Adrenal gland (tissue), 12 donors: Measurements from ENCODE around the gene C17orf50. TPM values are rescaled to one million over a fixed set of nuclear protein-coding genes. Genes with fewer than 3 reads are reported as not detected.

Experiments
- DNase-seq, 7 donors: peaks; one replicate each; pipeline ENCODE4 v3.0.0-alpha.2; 2019 to 2020
- H3K27ac ChIP-seq, 5 donors: fragments of 200-600 bp; sonication (generic) in 4 of 5; 1 replicate in 3 of 5; 2 replicates in 2 of 5; pipeline versions ENCODE4 v1.5.1 to v1.8.0; 2016 to 2020; ENCODE audit warnings: mild to moderate bottlenecking in 1 of 5
- H3K27me3 ChIP-seq: fragments of 200-600 bp; 2 replicates; pipeline ENCODE4 v1.8.0; 2021
- H3K36me3 ChIP-seq, 2 donors: fragments of 200-600 bp; replicated peaks in 1 of 2; 1 replicate in 1 of 2; 2 replicates in 1 of 2; pipeline versions ENCODE4 v1.5.1 to v1.8.0; 2018 to 2022
- H3K4me1 ChIP-seq, 2 donors: fragments of 200-600 bp; replicated peaks in 1 of 2; 1 replicate in 1 of 2; 2 replicates in 1 of 2; pipeline versions ENCODE4 v1.5.1 to v1.8.0; 2018 to 2021
- H3K4me3 ChIP-seq, 4 donors: fragments of 200-600 bp; sonication (generic) in 3 of 4; one replicate each; pipeline ENCODE4 v1.5.1; 2016 to 2018
- H3K9me3 ChIP-seq, 3 donors: fragments of 200-600 bp; sonication (generic) in 1 of 3; replicated peaks in 1 of 3; 1 replicate in 2 of 3; 2 replicates in 1 of 3; pipeline versions ENCODE4 v1.5.1 to v1.8.0; 2016 to 2021
- POLR2A ChIP-seq, 2 donors: fragments of 450-650 bp; IDR thresholded peaks; one replicate each; pipeline ENCODE4 v1.6.1; 2017; ENCODE audit warnings: antibody characterized with exemption in 2 of 2, mild to moderate bottlenecking in 2 of 2, moderate library complexity in 1 of 2
- WGBS, 4 donors: extraction: QIAGEN DNeasy Blood & Tissue Kit in 2 of 4; methylation state at CpG; one replicate each; pipeline versions ENCODE4 v1.1.5 to v1.1.7; 2013 to 2017; 5-methylcytosine and 5-hydroxymethylcytosine counted together
- intact Hi-C, 2 donors: fragments of 100-400 bp; cut with DNase I; formaldehyde crosslinking; loops; one replicate each; pipeline versions ENCODE4 v1.14.1 to v1.15.0; 2022 to 2023
- polyA plus RNA-seq, 3 donors: library from polyadenylated mRNA; stranded (reverse); fragments of 200-250 nt in 2 of 3; fragments of 350-450 nt in 1 of 3; fragmentation: Illumina TruSeq in 1 of 3; extraction: RNeasy Lipid Tissue Mini Kit (QIAGEN cat#74804) in 1 of 3; gene quantifications; one replicate each; pipeline ENCODE4 v1.2.3, GENCODE V29; 2013 to 2014
- total RNA-seq, 9 donors: library from RNA; depleted of rRNA in 4 of 9; stranded (reverse); fragments of >200 nt in 4 of 9; fragments of 120-200 nt in 1 of 9; fragmentation: NEBNext Ultra II Directional in 1 of 9; extraction: Animal tissue kit (Norgen Biotek cat#: 25700) in 1 of 9; gene quantifications; one replicate each; pipeline versions ENCODE4 v1.1.0 to v1.2.4, GENCODE V29; 2013 to 2023
- TF ChIP-seq, protein P1 (sequence below), 6 experiments: fragments of 450-650 bp in 4 of 6; fragments of 200-600 bp in 2 of 6; sonication (generic) in 1 of 6; IDR thresholded peaks; 1 replicate in 5 of 6; 2 replicates in 1 of 6; pipeline versions ENCODE4 v1.5.1 to v1.8.0; 2016 to 2021; ENCODE audit warnings: antibody characterized with exemption in 6 of 6, mild to moderate bottlenecking in 2 of 6, moderate library complexity in 1 of 6
- donor health status: healthy with polysubstance abuse.
- donor health status: Bipolar disorder and iron deficiency.
- donor health status: DM: yes; HTN: yes; CAD: no.
- donor health status: DM: no; HTN: no; CAD: no.
- donor health status: DM: no; HTN: no; CAD: no.
- donor health status: DM: yes; HTN: yes; CAD: no.

C17orf50 gene
- total and polyA plus RNA-seq, 12 donors, result 0.07 to 0.83 (median 0.18) TPM; not detected in 8

DNA sequence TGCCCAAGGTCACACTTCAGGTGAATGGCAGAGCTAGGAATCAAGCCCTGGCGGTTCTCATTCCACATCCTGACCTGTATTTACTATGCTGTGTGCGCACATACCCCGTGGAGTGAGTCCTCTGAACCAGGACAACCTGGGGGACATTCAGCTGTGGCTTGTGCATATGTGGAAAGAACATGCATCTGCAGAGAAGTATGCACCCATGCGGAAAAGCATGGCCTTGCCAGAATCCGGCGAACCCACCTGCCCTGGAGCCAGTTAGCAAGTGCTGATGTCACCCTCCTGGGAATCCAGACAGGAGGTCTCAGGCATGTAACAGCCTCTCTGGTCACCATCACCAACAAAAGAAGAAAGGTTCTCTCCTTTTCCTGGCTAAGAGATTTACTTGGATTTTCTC lies 27.3 kb upstream of the C17orf50 start:
- intact Hi-C loops, result no loop called here
- TF ChIP-seq, protein P1, sequence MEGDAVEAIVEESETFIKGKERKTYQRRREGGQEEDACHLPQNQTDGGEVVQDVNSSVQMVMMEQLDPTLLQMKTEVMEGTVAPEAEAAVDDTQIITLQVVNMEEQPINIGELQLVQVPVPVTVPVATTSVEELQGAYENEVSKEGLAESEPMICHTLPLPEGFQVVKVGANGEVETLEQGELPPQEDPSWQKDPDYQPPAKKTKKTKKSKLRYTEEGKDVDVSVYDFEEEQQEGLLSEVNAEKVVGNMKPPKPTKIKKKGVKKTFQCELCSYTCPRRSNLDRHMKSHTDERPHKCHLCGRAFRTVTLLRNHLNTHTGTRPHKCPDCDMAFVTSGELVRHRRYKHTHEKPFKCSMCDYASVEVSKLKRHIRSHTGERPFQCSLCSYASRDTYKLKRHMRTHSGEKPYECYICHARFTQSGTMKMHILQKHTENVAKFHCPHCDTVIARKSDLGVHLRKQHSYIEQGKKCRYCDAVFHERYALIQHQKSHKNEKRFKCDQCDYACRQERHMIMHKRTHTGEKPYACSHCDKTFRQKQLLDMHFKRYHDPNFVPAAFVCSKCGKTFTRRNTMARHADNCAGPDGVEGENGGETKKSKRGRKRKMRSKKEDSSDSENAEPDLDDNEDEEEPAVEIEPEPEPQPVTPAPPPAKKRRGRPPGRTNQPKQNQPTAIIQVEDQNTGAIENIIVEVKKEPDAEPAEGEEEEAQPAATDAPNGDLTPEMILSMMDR (IDR thresholded peaks at IDR 0.05), result no peak
- TF ChIP-seq POLR2A (IDR thresholded peaks at IDR 0.05), result no peak
- Histone ChIP-seq H3K4me3 (no peak overlapping the region), H3K27ac (no peak overlapping the region), H3K9me3 (no peaks in the 10 kb centered on the region), H3K27me3 (no peaks in the 10 kb centered on the region), H3K36me3 (no peaks in the 10 kb centered on the region), H3K4me1 (peaks cover 6 to 8% of the 10 kb centered on the region in 2 donors)
- 88 to 94% (median 91%) methylated on average over 2 to 6 of the region's 6 CpGs for WGBS, 4 donors
- DNase-seq, result peak in 1 of 7 donors; percentile 38

GRCh38 chr17:35734396-35734795 lies 26.3 kb upstream of the C17orf50 start:
- TF ChIP-seq, protein P1 (IDR thresholded peaks at IDR 0.05), result no peak
- TF ChIP-seq POLR2A (IDR thresholded peaks at IDR 0.05), result no peak
- Histone ChIP-seq H3K4me1 (peaks cover 6 to 8% of the 10 kb centered on the region in 2 donors), H3K9me3 (no peaks in the 10 kb centered on the region), H3K27me3 (no peaks in the 10 kb centered on the region), H3K4me3 (no peak overlapping the region), H3K27ac (no peak overlapping the region), H3K36me3 (no peaks in the 10 kb centered on the region)
- 88 to 95% (median 94%) methylated on average over 5 to 7 of the region's 7 CpGs for WGBS, 4 donors
- intact Hi-C loops, result no loop called here
- peak in 1 of 7 donors; percentile 18 for DNase-seq

DNA sequence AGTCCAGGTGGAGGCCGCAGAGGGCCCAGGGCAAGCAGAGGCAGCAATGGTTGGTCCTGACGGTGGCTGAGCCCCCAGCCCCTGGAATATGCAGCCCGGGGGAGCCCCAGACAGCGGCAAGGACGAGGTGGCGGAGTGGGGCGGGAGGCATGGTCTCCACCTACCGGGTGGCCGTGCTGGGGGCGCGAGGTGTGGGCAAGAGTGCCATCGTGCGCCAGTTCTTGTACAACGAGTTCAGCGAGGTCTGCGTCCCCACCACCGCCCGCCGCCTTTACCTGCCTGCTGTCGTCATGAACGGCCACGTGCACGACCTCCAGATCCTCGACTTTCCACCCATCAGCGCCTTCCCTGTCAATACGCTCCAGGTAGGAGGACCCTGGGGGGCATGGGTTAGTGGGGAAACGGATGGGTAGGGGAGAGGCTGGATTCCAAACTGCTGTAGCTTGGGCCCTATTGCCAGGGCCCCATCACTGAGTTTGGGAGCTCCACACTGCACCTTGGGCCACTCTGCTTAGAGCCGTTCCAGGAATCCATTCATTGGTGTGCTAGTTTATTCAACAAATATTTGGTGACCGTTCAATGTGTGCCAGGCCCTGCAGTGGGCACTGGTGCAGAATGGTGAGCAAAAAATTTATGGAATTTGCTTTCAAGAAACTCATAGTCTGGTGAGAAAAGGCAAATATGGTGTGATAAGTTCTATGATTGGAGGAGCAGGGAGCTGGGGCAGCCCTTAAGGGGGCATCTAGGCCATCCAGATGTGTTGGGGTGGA lies 25.5 kb upstream of the C17orf50 start:
- no peak overlapping the region for H3K27ac ChIP-seq
- H3K4me3 ChIP-seq, result no peak overlapping the region
- H3K36me3 ChIP-seq, result no peaks in the 10 kb centered on the region
- TF ChIP-seq POLR2A (IDR thresholded peaks at IDR 0.05), result no peak
- TF ChIP-seq, protein P1 (IDR thresholded peaks at IDR 0.05), result no peak
- no peaks in the 10 kb centered on the region for H3K27me3 ChIP-seq
- H3K9me3 ChIP-seq, result no peaks in the 10 kb centered on the region
- intact Hi-C loops, result no loop called here
- peak in 1 of 7 donors; percentile 44 for DNase-seq
- peaks cover 6 to 8% of the 10 kb centered on the region in 2 donors for H3K4me1 ChIP-seq
- 88 to 93% (median 89%) methylated on average over 26 to 29 of the region's 29 CpGs for WGBS, 4 donors

DNA sequence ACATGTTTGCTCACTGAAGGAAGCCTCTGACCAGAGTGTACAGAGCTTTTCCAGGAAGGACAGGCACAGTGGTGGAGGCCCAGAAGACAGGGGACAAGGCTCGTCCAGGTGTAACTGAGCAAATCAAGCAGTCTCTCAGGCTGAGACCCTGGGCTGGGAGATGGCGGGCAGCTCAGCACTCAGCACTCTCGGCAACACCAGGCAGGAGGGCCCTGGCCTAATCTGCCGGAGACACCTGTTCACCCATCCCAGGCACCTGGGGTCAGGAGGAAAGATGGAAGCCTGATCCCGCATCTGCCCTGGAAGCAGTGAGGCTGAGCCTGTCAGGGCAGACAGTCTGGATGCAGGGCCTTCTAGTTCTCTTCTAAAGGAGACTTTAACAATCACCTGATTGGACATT lies 24.5 kb upstream of the C17orf50 start:
- H3K9me3 ChIP-seq, result no peaks in the 10 kb centered on the region
- H3K4me3 ChIP-seq, result no peak overlapping the region
- H3K27me3 ChIP-seq, result peaks cover 9% of the 10 kb centered on the region
- WGBS, 4 donors, result 89 to 97% (median 94%) methylated on average over 3 to 5 of the region's 5 CpGs
- DNase-seq, result no peak
- no peaks in the 10 kb centered on the region for H3K36me3 ChIP-seq
- intact Hi-C loops, result no loop called here
- peaks cover 2 to 6% of the 10 kb centered on the region in 2 donors for H3K4me1 ChIP-seq
- H3K27ac ChIP-seq, result no peak overlapping the region
- no peak for TF ChIP-seq POLR2A (IDR thresholded peaks at IDR 0.05)
- TF ChIP-seq, protein P1 (IDR thresholded peaks at IDR 0.05), result no peak
